HK-2 (cell line): Measurements from ENCODE around the gene DDX11.
A peak's percentile ranks its signal among the peaks of the same experiment; 100 is the strongest.
"Not testable (repeated sequence)": the region's sequence is repeated elsewhere in the genome, so short reads cannot be mapped to it uniquely, and the experiment has no call there.

Experiments
- DNase-seq: peaks from one replicate; pipeline ENCODE4 v3.0.0-alpha.2; 2018; ENCODE audit not compliant: unreplicated experiment

DDX11 gene

GRCh38 chr12:31073527-31074332 is at the start of gene DDX11:
TSS of gene DDX11 (plus strand) at chr12:31073860. CDS start at chr12:31078394, 4,534 bp downstream.
- DNase-seq = peak; percentile 94

GRCh38 chr12:31026202-31026601 is 47.5 kb upstream of the DDX11 start:
- no peak for DNase-seq

GRCh38 chr12:31027006-31027405 is 46.7 kb upstream of the DDX11 start:
- DNase-seq = not testable (repeated sequence)

GRCh38 chr12:31029468-31029867 is 44.2 kb upstream of the DDX11 start:
- no peak for DNase-seq

- no peak for DNase-seq
Observed at GRCh38 chr12:31029916-31030562, 43.6 kb upstream of the DDX11 start.

- DNase-seq = no peak
Observed at GRCh38 chr12:31031951-31032335, 41.7 kb upstream of the DDX11 start.

- DNase-seq = no peak
Observed at GRCh38 chr12:31033146-31033545, 40.5 kb upstream of the DDX11 start.

- no peak for DNase-seq
Observed at GRCh38 chr12:31033681-31034080, 40.0 kb upstream of the DDX11 start.

- DNase-seq = no peak
Observed at GRCh38 chr12:31034372-31034771, 39.3 kb upstream of the DDX11 start.

GRCh38 chr12:31035226-31035625 is 38.4 kb upstream of the DDX11 start:
- no peak for DNase-seq

GRCh38 chr12:31035967-31036665 is 37.5 kb upstream of the DDX11 start:
- DNase-seq = no peak

GRCh38 chr12:31037028-31037427 is 36.6 kb upstream of the DDX11 start:
- DNase-seq = no peak

GRCh38 chr12:31037931-31038330 is 35.7 kb upstream of the DDX11 start:
- no peak for DNase-seq

GRCh38 chr12:31041033-31041564 is 32.6 kb upstream of the DDX11 start:
- DNase-seq = no peak

GRCh38 chr12:31050143-31050542 is 23.5 kb upstream of the DDX11 start:
- not testable (repeated sequence) for DNase-seq

- not testable (repeated sequence) for DNase-seq
Observed at GRCh38 chr12:31050548-31050947, 23.1 kb upstream of the DDX11 start.

GRCh38 chr12:31051692-31052091 is 22.0 kb upstream of the DDX11 start:
- DNase-seq = not testable (repeated sequence)

GRCh38 chr12:31052121-31052520 is 21.5 kb upstream of the DDX11 start:
- not testable (repeated sequence) for DNase-seq

GRCh38 chr12:31052666-31053439 is 20.8 kb upstream of the DDX11 start:
- peak; percentile 30 for DNase-seq

- DNase-seq = not testable (repeated sequence)
Observed at GRCh38 chr12:31053944-31054343, 19.7 kb upstream of the DDX11 start.

GRCh38 chr12:31057671-31058070 is 16.0 kb upstream of the DDX11 start:
- no peak for DNase-seq

GRCh38 chr12:31066196-31066595 is 7.5 kb upstream of the DDX11 start:
- not testable (repeated sequence) for DNase-seq
